ENCODE data around the gene ANGPTL2.

- TF ChIP-seq, protein P1, sequence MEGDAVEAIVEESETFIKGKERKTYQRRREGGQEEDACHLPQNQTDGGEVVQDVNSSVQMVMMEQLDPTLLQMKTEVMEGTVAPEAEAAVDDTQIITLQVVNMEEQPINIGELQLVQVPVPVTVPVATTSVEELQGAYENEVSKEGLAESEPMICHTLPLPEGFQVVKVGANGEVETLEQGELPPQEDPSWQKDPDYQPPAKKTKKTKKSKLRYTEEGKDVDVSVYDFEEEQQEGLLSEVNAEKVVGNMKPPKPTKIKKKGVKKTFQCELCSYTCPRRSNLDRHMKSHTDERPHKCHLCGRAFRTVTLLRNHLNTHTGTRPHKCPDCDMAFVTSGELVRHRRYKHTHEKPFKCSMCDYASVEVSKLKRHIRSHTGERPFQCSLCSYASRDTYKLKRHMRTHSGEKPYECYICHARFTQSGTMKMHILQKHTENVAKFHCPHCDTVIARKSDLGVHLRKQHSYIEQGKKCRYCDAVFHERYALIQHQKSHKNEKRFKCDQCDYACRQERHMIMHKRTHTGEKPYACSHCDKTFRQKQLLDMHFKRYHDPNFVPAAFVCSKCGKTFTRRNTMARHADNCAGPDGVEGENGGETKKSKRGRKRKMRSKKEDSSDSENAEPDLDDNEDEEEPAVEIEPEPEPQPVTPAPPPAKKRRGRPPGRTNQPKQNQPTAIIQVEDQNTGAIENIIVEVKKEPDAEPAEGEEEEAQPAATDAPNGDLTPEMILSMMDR (IDR thresholded peaks at IDR 0.05; ENCODE audit: low read depth, low read length): no peak
- TF ChIP-seq POLR2A (IDR thresholded peaks at IDR 0.05; ENCODE audit: extremely low read depth, insufficient read length) (no peak), MYC (IDR thresholded peaks at IDR 0.05; ENCODE audit: low read depth, low read length) (no peak)
These were observed 42.8 kb downstream of the ANGPTL2 start for GRCh38 chr9:127079446-127080140.

All from NB4 (cell line).